KMS-11 (cell line): Measurements from ENCODE around the gene PLXNA4.

ENCODE experiments used
- H2AFZ ChIP-seq: fragments of 200-600 bp; sonication (generic); 2 replicates; pipeline ENCODE4 v1.6.1; 2016; ENCODE audit warnings: antibody characterized with exemption, mixed run types, low read depth
- H3K27ac ChIP-seq: fragments of 200-600 bp; sonication (generic); 2 replicates; pipeline ENCODE4 v1.6.1; 2016; ENCODE audit warnings: mild to moderate bottlenecking, mixed run types
- H3K27me3 ChIP-seq: fragments of 200-600 bp; sonication (generic); 2 replicates; pipeline ENCODE4 v1.6.1; 2017; ENCODE audit warnings: mild to moderate bottlenecking, low read depth, mixed run types, moderate library complexity; ENCODE audit not compliant: insufficient read depth
- H3K36me3 ChIP-seq: fragments of 200-600 bp; sonication (generic); 2 replicates; pipeline ENCODE4 v1.6.1; 2017; ENCODE audit warnings: mild to moderate bottlenecking, mixed run types; ENCODE audit not compliant: insufficient read depth
- H3K4me1 ChIP-seq: fragments of 200-600 bp; sonication (generic); 2 replicates; pipeline ENCODE4 v1.6.1; 2016; ENCODE audit warnings: mild to moderate bottlenecking, low read depth, mixed run types; ENCODE audit not compliant: poor library complexity, severe bottlenecking
- H3K4me2 ChIP-seq: fragments of 200-600 bp; sonication (generic); 2 replicates; pipeline ENCODE4 v1.7.0; 2016; ENCODE audit warnings: mild to moderate bottlenecking, mixed run types
- H3K4me3 ChIP-seq: fragments of 200-600 bp; sonication (generic); IDR thresholded peaks from 2 replicates; pipeline ENCODE4 v1.6.1; 2017; ENCODE audit warnings: low read depth, low read length, mixed read lengths; ENCODE audit not compliant: insufficient read depth
- H3K79me2 ChIP-seq: fragments of 200-600 bp; sonication (generic); 2 replicates; pipeline ENCODE4 v1.6.1; 2016; ENCODE audit warnings: low read depth, mixed run types; ENCODE audit not compliant: insufficient read depth
- H3K9ac ChIP-seq: fragments of 200-600 bp; sonication (generic); 2 replicates; pipeline ENCODE4 v1.6.1; 2016; ENCODE audit warnings: mild to moderate bottlenecking, mixed run types
- H4K20me1 ChIP-seq: fragments of 200-600 bp; sonication (generic); 2 replicates; pipeline ENCODE4 v1.6.1; 2016; ENCODE audit warnings: mild to moderate bottlenecking, mixed run types; ENCODE audit not compliant: insufficient read depth
- TF ChIP-seq, protein P1 (sequence below): fragments of 200-600 bp; sonication (generic); conservative IDR thresholded peaks from 2 replicates; pipeline ENCODE4 v1.6.1; 2017; ENCODE audit warnings: low read depth, mild to moderate bottlenecking, antibody characterized with exemption, low read length, moderate library complexity, mixed read lengths

PLXNA4 gene

DNA sequence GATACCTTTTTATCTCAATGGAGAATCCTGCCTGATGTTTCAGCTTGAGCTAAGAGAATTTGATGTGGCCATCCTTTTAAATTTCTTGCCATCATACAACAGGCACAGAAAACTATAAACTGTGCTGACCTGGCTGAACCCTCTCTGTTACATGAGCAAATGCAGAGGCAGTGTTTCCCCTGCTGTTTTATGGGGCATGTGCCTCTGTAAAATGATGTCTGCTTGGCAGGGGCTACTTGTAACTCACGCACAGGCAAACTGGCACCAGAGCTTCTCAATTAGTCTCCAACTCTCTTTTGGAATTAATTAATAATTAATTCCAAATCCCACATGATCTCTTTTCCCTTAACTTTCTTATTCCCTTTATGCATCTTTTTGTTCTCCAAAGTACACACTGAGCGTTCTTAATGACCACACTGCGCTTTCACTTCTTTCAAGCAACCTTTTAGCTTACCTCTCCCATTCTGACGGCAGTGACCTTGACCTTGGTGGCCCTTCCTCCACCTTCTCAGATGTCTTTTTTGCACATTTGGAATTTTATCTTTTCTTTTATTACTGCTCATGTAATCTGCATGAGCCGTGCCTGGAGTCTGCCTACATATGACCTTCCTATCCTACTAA is 334.0 kb downstream of the PLXNA4 start:
- Histone ChIP-seq H4K20me1 (no peaks in the 10 kb centered on the region), H3K4me3 (no peak overlapping the region), H3K9ac (no peak overlapping the region), H3K79me2 (no peaks in the 10 kb centered on the region), H3K4me2 (no peak overlapping the region), H3K27ac (no peak overlapping the region), H3K4me1 (no peaks in the 10 kb centered on the region), H3K36me3 (no peaks in the 10 kb centered on the region), H2AFZ (no peak overlapping the region), H3K27me3 (no peaks in the 10 kb centered on the region)
- TF ChIP-seq, protein P1, sequence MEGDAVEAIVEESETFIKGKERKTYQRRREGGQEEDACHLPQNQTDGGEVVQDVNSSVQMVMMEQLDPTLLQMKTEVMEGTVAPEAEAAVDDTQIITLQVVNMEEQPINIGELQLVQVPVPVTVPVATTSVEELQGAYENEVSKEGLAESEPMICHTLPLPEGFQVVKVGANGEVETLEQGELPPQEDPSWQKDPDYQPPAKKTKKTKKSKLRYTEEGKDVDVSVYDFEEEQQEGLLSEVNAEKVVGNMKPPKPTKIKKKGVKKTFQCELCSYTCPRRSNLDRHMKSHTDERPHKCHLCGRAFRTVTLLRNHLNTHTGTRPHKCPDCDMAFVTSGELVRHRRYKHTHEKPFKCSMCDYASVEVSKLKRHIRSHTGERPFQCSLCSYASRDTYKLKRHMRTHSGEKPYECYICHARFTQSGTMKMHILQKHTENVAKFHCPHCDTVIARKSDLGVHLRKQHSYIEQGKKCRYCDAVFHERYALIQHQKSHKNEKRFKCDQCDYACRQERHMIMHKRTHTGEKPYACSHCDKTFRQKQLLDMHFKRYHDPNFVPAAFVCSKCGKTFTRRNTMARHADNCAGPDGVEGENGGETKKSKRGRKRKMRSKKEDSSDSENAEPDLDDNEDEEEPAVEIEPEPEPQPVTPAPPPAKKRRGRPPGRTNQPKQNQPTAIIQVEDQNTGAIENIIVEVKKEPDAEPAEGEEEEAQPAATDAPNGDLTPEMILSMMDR: no peak

DNA sequence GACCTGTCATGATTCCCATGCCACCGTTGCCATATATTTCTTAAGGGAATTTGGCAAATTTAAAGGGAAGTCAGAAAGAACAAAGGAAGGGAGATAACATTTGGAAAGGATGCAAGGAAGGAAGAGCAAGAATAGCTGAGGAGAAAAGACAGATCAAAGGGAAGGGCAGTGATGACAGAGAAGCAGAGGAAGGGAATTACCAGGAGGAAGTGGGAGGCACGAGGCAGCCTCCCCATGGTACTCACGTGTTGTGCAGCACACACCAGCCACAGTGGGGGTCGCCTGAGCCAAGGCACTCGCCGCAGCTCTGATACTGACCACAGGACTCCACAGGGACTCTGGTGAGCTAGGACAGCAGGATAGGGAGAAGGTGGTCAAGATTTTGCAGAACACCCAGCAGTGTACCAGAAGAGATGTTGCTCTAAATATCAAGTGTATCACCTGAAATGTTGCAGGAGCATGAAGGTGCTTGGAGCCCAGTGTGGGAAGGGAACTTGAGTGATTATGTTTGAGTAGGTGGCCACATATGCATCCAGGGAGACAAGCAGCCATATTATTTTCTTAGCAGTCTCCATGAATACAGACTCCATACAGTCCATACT is 335.3 kb downstream of the PLXNA4 start:
- TF ChIP-seq, protein P1: no peak
- Histone ChIP-seq H4K20me1 (no peaks in the 10 kb centered on the region), H3K36me3 (no peaks in the 10 kb centered on the region), H3K4me1 (no peaks in the 10 kb centered on the region), H2AFZ (no peak overlapping the region), H3K27me3 (no peaks in the 10 kb centered on the region), H3K79me2 (no peaks in the 10 kb centered on the region), H3K4me2 (no peak overlapping the region), H3K27ac (no peak overlapping the region), H3K9ac (no peak overlapping the region), H3K4me3 (no peak overlapping the region)

DNA sequence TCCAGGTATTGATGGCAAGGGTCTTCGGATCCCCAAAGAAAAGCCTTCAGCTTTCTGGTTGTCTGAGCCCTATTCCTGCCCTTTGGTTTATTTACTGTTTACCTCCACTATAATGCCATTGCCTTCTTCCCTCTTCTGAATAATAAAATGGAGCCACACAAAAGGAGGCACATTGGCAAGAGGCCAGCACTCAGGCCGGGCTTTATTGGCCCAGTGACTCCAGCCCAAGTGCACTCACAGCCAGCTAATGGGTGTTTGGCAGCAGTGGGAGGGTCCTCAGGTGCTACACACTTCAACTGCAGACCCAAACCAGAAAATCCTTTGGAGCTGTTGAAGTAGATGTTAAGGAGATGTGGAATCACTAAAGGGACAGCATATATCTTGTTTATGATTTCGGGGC is 336.0 kb downstream of the PLXNA4 start:
- TF ChIP-seq, protein P1: no peak
- Histone ChIP-seq H3K4me1 (no peaks in the 10 kb centered on the region), H3K27ac (no peak overlapping the region), H3K27me3 (no peaks in the 10 kb centered on the region), H3K4me3 (no peak overlapping the region), H3K9ac (no peak overlapping the region), H2AFZ (no peak overlapping the region), H3K4me2 (no peak overlapping the region), H3K36me3 (no peaks in the 10 kb centered on the region), H3K79me2 (no peaks in the 10 kb centered on the region), H4K20me1 (no peaks in the 10 kb centered on the region)

DNA sequence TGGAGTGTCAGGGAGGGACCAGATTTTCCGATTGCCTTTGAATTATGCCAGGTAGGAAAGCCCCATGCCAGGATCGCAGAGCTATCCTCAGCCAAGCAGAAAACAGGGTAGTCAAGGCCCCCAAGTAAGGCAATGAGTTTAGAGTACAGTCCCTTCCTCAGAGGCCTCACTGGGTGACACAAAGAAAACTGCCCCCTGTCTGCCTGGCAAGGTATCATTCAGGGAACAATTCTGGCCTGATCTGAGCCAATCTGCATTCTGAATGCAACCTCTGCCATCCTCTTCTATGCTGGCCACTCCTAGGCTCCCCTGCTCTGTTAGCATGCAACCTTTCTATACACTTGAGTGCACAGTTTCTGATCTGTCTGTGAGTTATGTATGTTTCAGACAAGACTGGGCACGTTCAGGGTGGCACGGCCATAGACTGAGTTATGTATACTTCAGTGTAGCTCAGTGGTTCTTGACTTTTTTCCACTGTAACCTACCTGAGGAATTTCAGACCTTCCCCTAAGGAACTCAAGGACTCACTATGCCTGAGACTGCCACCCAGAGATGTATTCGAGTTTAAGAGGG is 336.8 kb downstream of the PLXNA4 start:
- Histone ChIP-seq H3K4me2 (no peak overlapping the region), H3K27me3 (no peaks in the 10 kb centered on the region), H3K79me2 (no peaks in the 10 kb centered on the region), H2AFZ (no peak overlapping the region), H3K9ac (no peak overlapping the region), H3K27ac (no peak overlapping the region), H3K4me1 (no peaks in the 10 kb centered on the region), H4K20me1 (no peaks in the 10 kb centered on the region), H3K4me3 (no peak overlapping the region), H3K36me3 (no peaks in the 10 kb centered on the region)
- TF ChIP-seq, protein P1: no peak
